Common myeloid progenitor, CD34-positive (primary cell): ENCODE measurements around the gene LACTBL1.
A peak's percentile ranks its signal among the peaks of the same experiment; 100 is the strongest.

Source experiments
- CTCF ChIA-PET: fragments of 350-600 bp; sonication (Branson Sonifier 250); formaldehyde crosslinking; loops from one replicate; lab custom pipeline; 2021; ENCODE audit warnings: antibody characterized with exemption; lab: Charles Lee
- POLR2A ChIA-PET: fragments of 350-600 bp; sonication (Branson Sonifier 250); formaldehyde crosslinking; loops from one replicate; lab custom pipeline; 2021; ENCODE audit warnings: antibody characterized with exemption; lab: Charles Lee
- DNase-seq, 3 donors: peaks; one replicate each; pipeline versions ENCODE4 v3.0.0 to v3.0.0-alpha.2; 2013
- H3K27ac ChIP-seq, 2 experiments: 1 replicate in 1 of 2; 2 replicates in 1 of 2; pipeline ENCODE4 v1.7.0; 2013; ENCODE audit warnings: inconsistent platforms in 2 of 2, low read length in 2 of 2, mild to moderate bottlenecking in 2 of 2, low read depth in 1 of 2, moderate library complexity in 1 of 2; ENCODE audit not compliant: severe bottlenecking in 2 of 2, insufficient read depth in 1 of 2, poor library complexity in 1 of 2
- H3K27me3 ChIP-seq, 5 experiments: replicated peaks in 2 of 5; 1 replicate in 3 of 5; 2 replicates in 2 of 5; pipeline versions ENCODE4 v1.6.1 to v1.7.0; 2013; ENCODE audit warnings: low read length in 4 of 5, mild to moderate bottlenecking in 2 of 5, moderate library complexity in 2 of 5, inconsistent platforms in 1 of 5; ENCODE audit not compliant: insufficient read depth in 5 of 5, control insufficient read depth in 4 of 5
- H3K36me3 ChIP-seq, 4 experiments: 1 replicate in 2 of 4; 2 replicates in 2 of 4; pipeline versions ENCODE4 v1.6.1 to v1.7.0; 2013; ENCODE audit warnings: low read length in 3 of 4, control low read depth in 1 of 4, mild to moderate bottlenecking in 1 of 4; ENCODE audit not compliant: control insufficient read depth in 4 of 4, insufficient read depth in 4 of 4
- H3K4me1 ChIP-seq, 4 experiments: 1 replicate in 3 of 4; 2 replicates in 1 of 4; pipeline versions ENCODE4 v1.6.1 to v1.7.1; 2013; ENCODE audit warnings: low read length in 3 of 4, mild to moderate bottlenecking in 3 of 4, control low read depth in 1 of 4, inconsistent platforms in 1 of 4, moderate library complexity in 1 of 4; ENCODE audit not compliant: control insufficient read depth in 4 of 4, insufficient read depth in 4 of 4; ENCODE audit errors: control extremely low read depth in 1 of 4
- H3K4me3 ChIP-seq, 7 experiments: 1 replicate in 4 of 7; 2 replicates in 3 of 7; pipeline versions ENCODE4 v1.5.1 to v1.7.0; 2013; ENCODE audit warnings: mild to moderate bottlenecking in 7 of 7, low read length in 6 of 7, moderate library complexity in 6 of 7, inconsistent platforms in 2 of 7, low read depth in 2 of 7, control low read depth in 1 of 7; ENCODE audit not compliant: insufficient read depth in 4 of 7, control insufficient read depth in 1 of 7; ENCODE audit errors: extremely low read depth in 1 of 7
- H3K9me3 ChIP-seq, 5 experiments: 1 replicate in 4 of 5; 2 replicates in 1 of 5; pipeline versions ENCODE4 v1.6.1 to v1.7.1; 2013; ENCODE audit warnings: low read length in 4 of 5, mild to moderate bottlenecking in 2 of 5, inconsistent platforms in 1 of 5, low read depth in 1 of 5, moderate library complexity in 1 of 5; ENCODE audit not compliant: control insufficient read depth in 4 of 5, insufficient read depth in 2 of 5; ENCODE audit errors: control extremely low read depth in 1 of 5
- WGBS: methylation state at CpG from one replicate; pipeline ENCODE4 v1.1.5; 2013; ENCODE audit not compliant: insufficient coverage; 5-methylcytosine and 5-hydroxymethylcytosine counted together

LACTBL1 gene

GRCh38 chr1:22935433-22935832, 37.2 kb downstream of the LACTBL1 start:
- no peak overlapping the region for H3K27ac ChIP-seq
- H3K36me3 ChIP-seq, result no peaks in the 10 kb centered on the region
- H3K9me3 ChIP-seq, result peaks cover 0 to 7% (median 4%) of the 10 kb centered on the region in 5 experiments
- H3K4me3 ChIP-seq, result no peak overlapping the region
- H3K27me3 ChIP-seq, result no peaks in the 10 kb centered on the region
- POLR2A ChIA-PET, result no interaction called here
- DNase-seq, result no peak
- H3K4me1 ChIP-seq, result no peaks in the 10 kb centered on the region
- WGBS, result 100% methylated on average over 3 of the region's 3 CpGs
- CTCF ChIA-PET, result no interaction called here

- DNase-seq, result no peak
- POLR2A ChIA-PET, result interaction anchor here (0.6 kb wide), 1 partner anchor 721 kb away, joined by 4 read pairs; no protein-coding TSS in a partner anchor
- WGBS, result 56% methylated on average over 3 of the region's 4 CpGs
- Histone ChIP-seq H3K27ac (no peak overlapping the region), H3K27me3 (peaks cover 0 to 3% (median 0%) of the 10 kb centered on the region in 5 experiments), H3K4me1 (no peaks in the 10 kb centered on the region), H3K36me3 (no peaks in the 10 kb centered on the region), H3K4me3 (no peak overlapping the region), H3K9me3 (no peaks in the 10 kb centered on the region)
- CTCF ChIA-PET, result interaction anchor here (2.3 kb wide), 1 partner anchor 228 kb away, joined by 9 read pairs; no protein-coding TSS in a partner anchor
Measured at GRCh38 chr1:22932803-22933470, 39.7 kb downstream of the LACTBL1 start.

GRCh38 chr1:22930240-22930912, 42.3 kb downstream of the LACTBL1 start:
- no peaks in the 10 kb centered on the region for H3K36me3 ChIP-seq
- ChIA-PET CTCF (interaction anchor here (0.9 to 2.0 kb wide), 10 partner anchors 9 to 799 kb away, joined by 3 to 11 read pairs (median 4); no protein-coding TSS in a partner anchor), POLR2A (no interaction called here)
- WGBS, result 48% methylated on average over 4 of the region's 11 CpGs
- no peaks in the 10 kb centered on the region for H3K9me3 ChIP-seq
- peaks cover 0 to 12% (median 0%) of the 10 kb centered on the region in 5 experiments for H3K27me3 ChIP-seq
- H3K4me3 ChIP-seq, result no peak overlapping the region
- peak; percentile 34 to 52 (median 41) for DNase-seq
- H3K27ac ChIP-seq, result no peak overlapping the region
- no peaks in the 10 kb centered on the region for H3K4me1 ChIP-seq

- WGBS, result 95% methylated on average over 7 of the region's 9 CpGs
- ChIA-PET POLR2A (no interaction called here), CTCF (interaction anchor here (1.0 kb wide), 1 partner anchor 220 kb away, joined by 3 read pairs; no protein-coding TSS in a partner anchor)
- H3K36me3 ChIP-seq, result no peaks in the 10 kb centered on the region
- H3K4me1 ChIP-seq, result no peaks in the 10 kb centered on the region
- no peaks in the 10 kb centered on the region for H3K9me3 ChIP-seq
- H3K27ac ChIP-seq, result no peak overlapping the region
- peaks cover 0 to 14% (median 0%) of the 10 kb centered on the region in 5 experiments for H3K27me3 ChIP-seq
- H3K4me3 ChIP-seq, result no peak overlapping the region
- peak in 2 of 3 donors; percentile 4 to 10 for DNase-seq
Measured at GRCh38 chr1:22925111-22925510, 47.6 kb downstream of the LACTBL1 start.

- H3K9me3 ChIP-seq, result no peaks in the 10 kb centered on the region
- H3K27me3 ChIP-seq, result peaks cover 0 to 10% (median 2%) of the 10 kb centered on the region in 5 experiments
- H3K36me3 ChIP-seq, result no peaks in the 10 kb centered on the region
- ChIA-PET POLR2A (interaction anchor here (0.6 kb wide), 1 partner anchor 609 kb away, joined by 3 read pairs; no protein-coding TSS in a partner anchor), CTCF (no interaction called here)
- WGBS, result 100% methylated on average over 1 of the region's 1 CpG
- no peak overlapping the region for H3K4me3 ChIP-seq
- DNase-seq, result no peak
- H3K4me1 ChIP-seq, result no peaks in the 10 kb centered on the region
- H3K27ac ChIP-seq, result no peak overlapping the region
Measured at GRCh38 chr1:22922640-22923039, 50.0 kb downstream of the LACTBL1 start.

- no peak for DNase-seq
- WGBS, result 100% methylated on average over 4 of the region's 8 CpGs
- CTCF ChIA-PET, result interaction anchor here (1.6 kb wide), 1 partner anchor 8 kb away, joined by 6 read pairs; no protein-coding TSS in a partner anchor
- no peaks in the 10 kb centered on the region for H3K9me3 ChIP-seq
- POLR2A ChIA-PET, result interaction anchor here (0.7 kb wide), 1 partner anchor 9 kb away, joined by 5 read pairs; no protein-coding TSS in a partner anchor
- no peaks in the 10 kb centered on the region for H3K36me3 ChIP-seq
- no peak overlapping the region for H3K4me3 ChIP-seq
- H3K27me3 ChIP-seq, result peaks cover 0 to 5% (median 2%) of the 10 kb centered on the region in 5 experiments
- no peak overlapping the region for H3K27ac ChIP-seq
- H3K4me1 ChIP-seq, result no peaks in the 10 kb centered on the region
Measured at GRCh38 chr1:22921452-22922126, 51.1 kb downstream of the LACTBL1 start.
